GM18498 (cell line): ENCODE data around the gene RAD51.
"Not testable (repeated sequence)": the region's sequence is repeated elsewhere in the genome, so short reads cannot be mapped to it uniquely, and the experiment has no call there.

Source experiments
- ATAC-seq: cut with Tn5 transposase; IDR thresholded peaks from one replicate; pipeline ENCODE4 v1.9.1; 2021; ENCODE audit warnings: mild to moderate bottlenecking, moderate library complexity; ENCODE audit not compliant: unreplicated experiment

The RAD51 gene

GRCh38 chr15:40694688-40695468 is at the start of gene RAD51:
TSS of gene RAD51 (plus strand) at chr15:40695174. CDS start at chr15:40698759, 3,585 bp downstream.
- ATAC-seq, result peak; percentile 86

- no peak for ATAC-seq
Measured at GRCh38 chr15:40647523-40647922, 47.5 kb upstream of the RAD51 start.

GRCh38 chr15:40650479-40650878 is 44.5 kb upstream of the RAD51 start:
- no peak for ATAC-seq

GRCh38 chr15:40660686-40661085 is 34.3 kb upstream of the RAD51 start:
- ATAC-seq, result no peak

GRCh38 chr15:40664909-40665308 is 30.1 kb upstream of the RAD51 start:
- ATAC-seq, result no peak

GRCh38 chr15:40676290-40676689 is 18.7 kb upstream of the RAD51 start:
- ATAC-seq, result not testable (repeated sequence)

- ATAC-seq, result not testable (repeated sequence)
Measured at GRCh38 chr15:40676906-40677305, 18.1 kb upstream of the RAD51 start.

- ATAC-seq, result no peak
Measured at GRCh38 chr15:40680151-40680550, 14.8 kb upstream of the RAD51 start.

GRCh38 chr15:40680959-40681358 is 14.0 kb upstream of the RAD51 start:
- ATAC-seq, result not testable (repeated sequence)

GRCh38 chr15:40684381-40684780 is 10.6 kb upstream of the RAD51 start:
- no peak for ATAC-seq

GRCh38 chr15:40685376-40685775 is 9.6 kb upstream of the RAD51 start:
- no peak for ATAC-seq

- ATAC-seq, result no peak
Measured at GRCh38 chr15:40688932-40689799, 5.8 kb upstream of the RAD51 start.

GRCh38 chr15:40691737-40692136 is 3.2 kb upstream of the RAD51 start:
- ATAC-seq, result no peak

GRCh38 chr15:40693904-40694687 is 878 bp upstream of the RAD51 start:
- ATAC-seq, result peak; percentile 4

- no peak for ATAC-seq
Measured at GRCh38 chr15:40695469-40695890, 506 bp downstream of the RAD51 start.

GRCh38 chr15:40696228-40696627 is 1.3 kb downstream of the RAD51 start:
- ATAC-seq, result no peak

- ATAC-seq, result no peak
Measured at GRCh38 chr15:40697916-40698315, 2.9 kb downstream of the RAD51 start.

GRCh38 chr15:40702077-40702476 is 7.1 kb downstream of the RAD51 start:
- no peak for ATAC-seq

GRCh38 chr15:40706121-40706520 is 11.1 kb downstream of the RAD51 start:
- no peak for ATAC-seq

- ATAC-seq, result no peak
Measured at GRCh38 chr15:40714144-40714543, 19.2 kb downstream of the RAD51 start.

GRCh38 chr15:40716165-40716564 is 21.2 kb downstream of the RAD51 start:
- ATAC-seq, result no peak
